OCI-LY3 (cell line): ENCODE measurements around the gene RNF220.

Source experiments
- H2AFZ ChIP-seq: fragments of 200-600, 300-600 bp; shearing (Covaris generic); 2 replicates; pipeline ENCODE4 v1.6.0; 2014; ENCODE audit warnings: antibody characterized with exemption, low read depth, low read length
- H3K27ac ChIP-seq: fragments of 200-600, 300-600 bp; sonication (generic); 2 replicates; pipeline ENCODE4 v1.5.1; 2014; ENCODE audit warnings: mild to moderate bottlenecking, low read length, moderate library complexity, mixed read lengths
- H3K27me3 ChIP-seq: fragments of 200-600, 300-600 bp; sonication (generic); 2 replicates; pipeline ENCODE4 v1.6.1; 2014; ENCODE audit warnings: low read depth, low read length, mixed read lengths
- H3K36me3 ChIP-seq: fragments of 200-600, 300-600 bp; sonication (generic); replicated peaks from 2 replicates; pipeline ENCODE3; 2014; ENCODE audit warnings: low read depth, low read length, mixed read lengths
- H3K4me1 ChIP-seq: fragments of 300-600, 200-600 bp; sonication (generic); 2 replicates; pipeline ENCODE4 v1.6.1; 2014; ENCODE audit warnings: low read length, mixed read lengths
- H3K4me2 ChIP-seq: fragments of 200-600, 300-600 bp; sonication (generic); 2 replicates; pipeline ENCODE4 v1.6.1; 2014; ENCODE audit warnings: low read length, mixed read lengths
- H3K4me3 ChIP-seq: fragments of 300-600, 200-600 bp; sonication (generic); 2 replicates; pipeline ENCODE4 v1.5.1; 2014; ENCODE audit warnings: antibody characterized with exemption, mild to moderate bottlenecking, low read length, moderate library complexity
- H3K79me2 ChIP-seq: fragments of 300-600, 200-600 bp; shearing (Covaris generic); 2 replicates; pipeline ENCODE4 v1.6.1; 2014; ENCODE audit warnings: mild to moderate bottlenecking, low read length, mixed read lengths
- H3K9ac ChIP-seq: fragments of 300-600, 200-600 bp; shearing (Covaris generic); 2 replicates; pipeline ENCODE4 v1.6.0; 2014; ENCODE audit warnings: mild to moderate bottlenecking, low read length, moderate library complexity
- H3K9me3 ChIP-seq: fragments of 200-600, 300-600 bp; shearing (Covaris generic); 2 replicates; pipeline ENCODE4 v1.6.1; 2014; ENCODE audit warnings: low read length, mixed read lengths; ENCODE audit not compliant: insufficient read depth
- H4K20me1 ChIP-seq: fragments of 200-600, 300-600 bp; sonication (generic); 2 replicates; pipeline ENCODE4 v1.6.1; 2016; ENCODE audit warnings: low read length, mixed read lengths; ENCODE audit not compliant: insufficient read depth
- CTCF ChIP-seq: fragments of 200-600, 300-600 bp; sonication (generic); IDR thresholded peaks from 2 replicates; pipeline ENCODE4 v1.5.1; 2014; ENCODE audit warnings: antibody characterized with exemption, low read length, low read depth
- EZH2phosphoT487 ChIP-seq: fragments of 200-600 bp; shearing (Covaris generic); IDR thresholded peaks from 2 replicates; pipeline ENCODE4 v1.6.1; 2018; ENCODE audit warnings: antibody characterized with exemption, mixed run types, low read depth

The RNF220 gene

GRCh38 chr1:44605914-44606615, 201.0 kb downstream of the RNF220 start:
- H3K4me1 ChIP-seq, result no peaks in the 10 kb centered on the region
- H3K27ac ChIP-seq, result no peak overlapping the region
- no peaks in the 10 kb centered on the region for H3K79me2 ChIP-seq
- no peak for TF ChIP-seq CTCF
- TF ChIP-seq EZH2phosphoT487, result no peak
- no peak overlapping the region for H3K4me3 ChIP-seq
- H4K20me1 ChIP-seq, result no peaks in the 10 kb centered on the region
- H3K27me3 ChIP-seq, result no peaks in the 10 kb centered on the region; the same call in 1 of the 2 replicates
- H2AFZ ChIP-seq, result no peak overlapping the region
- no peak overlapping the region for H3K4me2 ChIP-seq
- no peaks in the 10 kb centered on the region for H3K9me3 ChIP-seq
- H3K9ac ChIP-seq, result no peak overlapping the region
- H3K36me3 ChIP-seq, result no peaks in the 10 kb centered on the region

GRCh38 chr1:44606701-44607281, 201.7 kb downstream of the RNF220 start:
- no peaks in the 10 kb centered on the region for H3K36me3 ChIP-seq
- TF ChIP-seq CTCF (no peak), EZH2phosphoT487 (no peak)
- H3K27me3 ChIP-seq, result no peaks in the 10 kb centered on the region
- H3K9me3 ChIP-seq, result no peaks in the 10 kb centered on the region
- no peaks in the 10 kb centered on the region for H3K79me2 ChIP-seq
- no peaks in the 10 kb centered on the region for H4K20me1 ChIP-seq
- H3K4me1 ChIP-seq, result no peaks in the 10 kb centered on the region
- H3K4me3 ChIP-seq, result no peak overlapping the region
- H3K9ac ChIP-seq, result no peak overlapping the region
- H3K4me2 ChIP-seq, result no peak overlapping the region
- no peak overlapping the region for H3K27ac ChIP-seq
- H2AFZ ChIP-seq, result no peak overlapping the region

GRCh38 chr1:44608141-44608540, 203.1 kb downstream of the RNF220 start:
- peak; percentile 53 for TF ChIP-seq CTCF
- TF ChIP-seq EZH2phosphoT487, result no peak
- Histone ChIP-seq H3K9me3 (no peaks in the 10 kb centered on the region), H3K27me3 (no peaks in the 10 kb centered on the region), H3K4me3 (no peak overlapping the region), H3K9ac (no peak overlapping the region), H3K4me1 (no peaks in the 10 kb centered on the region), H4K20me1 (no peaks in the 10 kb centered on the region), H3K27ac (no peak overlapping the region), H2AFZ (no peak overlapping the region), H3K4me2 (no peak overlapping the region), H3K79me2 (no peaks in the 10 kb centered on the region), H3K36me3 (no peaks in the 10 kb centered on the region)

GRCh38 chr1:44609412-44609767, 204.3 kb downstream of the RNF220 start:
- Histone ChIP-seq H3K4me1 (no peaks in the 10 kb centered on the region), H3K27ac (no peak overlapping the region), H3K9me3 (no peaks in the 10 kb centered on the region), H2AFZ (no peak overlapping the region), H3K79me2 (no peaks in the 10 kb centered on the region), H3K4me3 (no peak overlapping the region), H4K20me1 (no peaks in the 10 kb centered on the region), H3K9ac (no peak overlapping the region), H3K4me2 (no peak overlapping the region), H3K27me3 (no peaks in the 10 kb centered on the region), H3K36me3 (no peaks in the 10 kb centered on the region)
- TF ChIP-seq CTCF (peak; percentile 36), EZH2phosphoT487 (no peak)
